IMR-90 (cell line): ENCODE results near the gene LRIT1. TPM values are rescaled to one million over a fixed set of nuclear protein-coding genes. Genes with fewer than 3 reads are reported as not detected.

Experiments used
- ATAC-seq: fragments of 200-7000 bp; cut with Tn5 transposase; 2 replicates; pipeline ENCODE4 v1.9.1; 2020; ENCODE audit warnings: low read depth, mild to moderate bottlenecking, moderate library complexity
- BruUV-seq: library from RNA; stranded (reverse); fragments of 400-500 nt; replicated peaks from 2 replicates; lab custom pipeline; 2021; lab: Mats Ljungman, UMichigan
- CTCF ChIA-PET: fragments of 300-600 bp; formaldehyde crosslinking; extraction: SDS; loops from one replicate; lab custom pipeline; 2021; ENCODE audit warnings: antibody characterized with exemption; lab: Yijun Ruan, JAX
- POLR2A ChIA-PET: fragments of 300-600 bp; sonication (Branson Sonifier 250); formaldehyde crosslinking; loops from one replicate; lab custom pipeline; 2022; ENCODE audit warnings: antibody characterized with exemption; ENCODE audit not compliant: unreplicated experiment; lab: Charles Lee
- DNase-seq: peaks from one replicate; pipeline ENCODE4 v3.0.0; 2013
- H2AFZ ChIP-seq: replicated peaks from 2 replicates; pipeline ENCODE3; 2013; ENCODE audit warnings: low read length, mild to moderate bottlenecking; ENCODE audit not compliant: poor library complexity
- H2AK5ac ChIP-seq: 2 replicates; pipeline ENCODE4 v1.6.1; 2013; ENCODE audit warnings: low read depth, low read length, inconsistent platforms
- H2AK9ac ChIP-seq: replicated peaks from 2 replicates; pipeline ENCODE3; 2013; ENCODE audit warnings: mild to moderate bottlenecking, low read depth, low read length, moderate library complexity; ENCODE audit not compliant: poor library complexity
- H2BK120ac ChIP-seq: 2 replicates; pipeline ENCODE4 v1.6.1; 2013; ENCODE audit warnings: low read depth, low read length, inconsistent platforms
- H2BK15ac ChIP-seq: 3 replicates; pipeline ENCODE4 v1.6.1; 2013; ENCODE audit warnings: low read depth, low read length, inconsistent platforms
- H2BK20ac ChIP-seq: 2 replicates; pipeline ENCODE4 v1.6.1; 2013; ENCODE audit warnings: low read depth, mild to moderate bottlenecking, inconsistent platforms, low read length, moderate library complexity
- H2BK5ac ChIP-seq: 2 replicates; pipeline ENCODE4 v1.6.1; 2013; ENCODE audit warnings: mild to moderate bottlenecking, low read depth, low read length, inconsistent platforms; ENCODE audit not compliant: poor library complexity, severe bottlenecking
- H3K14ac ChIP-seq: replicated peaks from 2 replicates; pipeline ENCODE4 v1.6.1; 2013; ENCODE audit warnings: low read depth, low read length, inconsistent platforms
- H3K18ac ChIP-seq: 2 replicates; pipeline ENCODE4 v1.6.1; 2013; ENCODE audit warnings: low read depth, low read length, control low read depth
- H3K23ac ChIP-seq: 2 replicates; pipeline ENCODE4 v1.6.1; 2013; ENCODE audit warnings: low read depth, low read length, inconsistent platforms
- H3K27ac ChIP-seq: 2 replicates; pipeline ENCODE4 v1.5.1; 2013; ENCODE audit warnings: mild to moderate bottlenecking, control low read depth, low read length; ENCODE audit not compliant: insufficient read depth
- H3K27me3 ChIP-seq: 2 replicates; pipeline ENCODE4 v1.6.1; 2013; ENCODE audit warnings: low read length; ENCODE audit not compliant: control insufficient read depth, insufficient read depth
- H3K36me3 ChIP-seq: 2 replicates; pipeline ENCODE4 v1.6.1; 2013; ENCODE audit warnings: low read length, mixed read lengths; ENCODE audit not compliant: control insufficient read depth, insufficient read depth
- H3K4ac ChIP-seq: 2 replicates; pipeline ENCODE4 v1.6.1; 2013; ENCODE audit warnings: low read depth, low read length, inconsistent platforms
- H3K4me1 ChIP-seq: 2 replicates; pipeline ENCODE4 v1.6.1; 2013; ENCODE audit warnings: low read length, mixed read lengths; ENCODE audit not compliant: control insufficient read depth, insufficient read depth
- H3K4me2 ChIP-seq: 2 replicates; pipeline ENCODE4 v1.6.1; 2013; ENCODE audit warnings: low read depth, mild to moderate bottlenecking, control low read depth, low read length, moderate library complexity
- H3K4me3 ChIP-seq: 2 replicates; pipeline ENCODE4 v1.5.1; 2013; ENCODE audit warnings: low read depth, mild to moderate bottlenecking, control low read depth, low read length, moderate library complexity; ENCODE audit not compliant: insufficient read depth
- H3K56ac ChIP-seq: 2 replicates; pipeline ENCODE4 v1.6.1; 2013; ENCODE audit warnings: low read length, inconsistent platforms; ENCODE audit not compliant: insufficient read depth; ENCODE audit errors: extremely low read depth
- H3K79me1 ChIP-seq, 2 experiments: 2 replicates each; pipeline ENCODE4 v1.6.1; 2013; ENCODE audit warnings: low read length in 2 of 2, inconsistent platforms in 1 of 2, low read depth in 1 of 2
- H3K9ac ChIP-seq: 2 replicates; pipeline ENCODE4 v1.6.1; 2013; ENCODE audit warnings: low read depth, low read length, control low read depth
- H3K9me1 ChIP-seq: 2 replicates; pipeline ENCODE4 v1.6.1; 2013; ENCODE audit warnings: low read length, inconsistent platforms; ENCODE audit not compliant: insufficient read depth
- H3K9me3 ChIP-seq: 2 replicates; pipeline ENCODE4 v1.6.1; 2013; ENCODE audit warnings: low read length; ENCODE audit not compliant: control insufficient read depth, insufficient read depth
- H4K20me1 ChIP-seq: 2 replicates; pipeline ENCODE4 v1.6.1; 2013; ENCODE audit warnings: low read length, inconsistent platforms; ENCODE audit not compliant: insufficient read depth
- H4K5ac ChIP-seq: 2 replicates; pipeline ENCODE4 v1.6.1; 2013; ENCODE audit warnings: mild to moderate bottlenecking, low read depth, low read length, control low read depth
- H4K8ac ChIP-seq, 2 experiments: 2 replicates each; pipeline ENCODE4 v1.6.1; 2013; ENCODE audit warnings: low read depth in 2 of 2, low read length in 2 of 2, control low read depth in 1 of 2, inconsistent platforms in 1 of 2
- H4K91ac ChIP-seq: 2 replicates; pipeline ENCODE4 v1.6.1; 2013; ENCODE audit warnings: low read depth, low read length, inconsistent platforms; ENCODE audit not compliant: insufficient read depth
- BHLHE40 ChIP-seq: fragments of 150-350 bp; IDR thresholded peaks from 2 replicates; pipeline ENCODE4 v1.6.1; 2016; ENCODE audit warnings: mild to moderate bottlenecking, low read depth, low read length
- CEBPB ChIP-seq: IDR thresholded peaks from 2 replicates; pipeline ENCODE4 v1.6.1; 2012; ENCODE audit warnings: low read depth, low read length, improper control_type of control experiment
- CHD1 ChIP-seq: IDR thresholded peaks from 2 replicates; pipeline ENCODE4 v1.6.1; 2012; ENCODE audit warnings: low read depth, low read length, improper control_type of control experiment
- CTCF ChIP-seq: conservative IDR thresholded peaks from 2 replicates; pipeline ENCODE4 v1.5.1; 2012; ENCODE audit warnings: mild to moderate bottlenecking, low read depth, low read length, improper control_type of control experiment
- FOS ChIP-seq: fragments of 150-350 bp; IDR thresholded peaks from 2 replicates; pipeline ENCODE4 v1.6.1; 2016; ENCODE audit warnings: low read depth, low read length
- MAFK ChIP-seq: IDR thresholded peaks from 2 replicates; pipeline ENCODE4 v1.6.1; 2012; ENCODE audit warnings: low read depth, low read length, improper control_type of control experiment
- NFE2L2 ChIP-seq: fragments of 150-350 bp; IDR thresholded peaks from 2 replicates; pipeline ENCODE4 v1.6.1; 2016; ENCODE audit warnings: low read depth, mild to moderate bottlenecking, low read length
- POLR2A ChIP-seq: IDR thresholded peaks from 2 replicates; pipeline ENCODE4 v1.6.1; 2012; ENCODE audit warnings: mild to moderate bottlenecking, low read depth, low read length
- RAD21 ChIP-seq: IDR thresholded peaks from 2 replicates; pipeline ENCODE4 v1.6.1; 2012; ENCODE audit warnings: low read length, improper control_type of control experiment
- RCOR1 ChIP-seq: IDR thresholded peaks from 2 replicates; pipeline ENCODE4 v1.6.1; 2012; ENCODE audit warnings: mild to moderate bottlenecking, low read length, improper control_type of control experiment; ENCODE audit not compliant: insufficient replicate concordance
- SMC3 ChIP-seq: fragments of 150-350 bp; IDR thresholded peaks from 2 replicates; pipeline ENCODE4 v1.6.1; 2016; ENCODE audit warnings: low read depth, mild to moderate bottlenecking, antibody characterized with exemption, low read length, moderate library complexity
- WGBS, 2 experiments: methylation state at CpG; one replicate each; pipeline versions ENCODE4 v1.1.5 to v1.1.7; 2013; ENCODE audit warnings: missing lambda C conversion rate in 2 of 2; ENCODE audit not compliant: insufficient read length in 1 of 2; ENCODE audit errors: extremely low coverage in 2 of 2; 5-methylcytosine and 5-hydroxymethylcytosine counted together
- dilution Hi-C: fragments of 300-500 bp; cut with HindIII; formaldehyde crosslinking; loops from one replicate; pipeline ENCODE4 v1.14.3; 2018; ENCODE audit warnings: low sequenced_read_pairs; ENCODE audit not compliant: unreplicated experiment
- in situ Hi-C: fragments of 300-500 bp; cut with MboI; formaldehyde crosslinking; loops from 3 replicates; pipeline ENCODE4 v1.14.3; 2019; ENCODE audit warnings: low sequenced_read_pairs, inconsistent platforms, mixed read lengths
- intact Hi-C: fragments of 100-400 bp; cut with micrococcal nuclease; formaldehyde crosslinking; loops from 2 replicates; pipeline ENCODE4 v1.10.0; 2022
- polyA plus RNA-seq, 3 experiments: library from polyadenylated mRNA; depleted of rRNA; stranded (reverse); fragments of >200 nt; gene quantifications; 2 replicates each; pipeline ENCODE4 v1.2.3, GENCODE V29; 2012; ENCODE audit warnings: low replicate concordance in 1 of 3
- total RNA-seq: library from RNA; depleted of rRNA; stranded (reverse); fragments of >200 nt; gene quantifications from 2 replicates; pipeline ENCODE4 v1.2.3, GENCODE V29; 2012
- TF ChIP-seq, protein P1 (sequence below): fragments of 150-350 bp; IDR thresholded peaks from 2 replicates; pipeline ENCODE4 v1.6.1; 2017; ENCODE audit warnings: mild to moderate bottlenecking, antibody characterized with exemption, low read length, low read depth

Gene LRIT1
- total and polyA plus RNA-seq, 2 of the 4 experiments (the other 2 are of a cell fraction) = not detected

GRCh38 chr10:84261236-84261915 lies 20.0 kb upstream of the LRIT1 start:
- Histone ChIP-seq H3K79me1 (no peaks in the 10 kb centered on the region), H2BK20ac (no peak overlapping the region), H2AK5ac (no peak overlapping the region), H3K14ac (no peak overlapping the region), H4K8ac (no peak overlapping the region), H4K5ac (no peak overlapping the region), H3K9me3 (no peaks in the 10 kb centered on the region), H3K9me1 (no peaks in the 10 kb centered on the region), H3K18ac (no peak overlapping the region), H2BK120ac (no peak overlapping the region), H3K23ac (no peak overlapping the region), H3K4me2 (no peak overlapping the region), H3K9ac (no peak overlapping the region), H3K56ac (no peak overlapping the region), H3K27ac (no peak overlapping the region), H3K36me3 (no peaks in the 10 kb centered on the region), H2AK9ac (no peak overlapping the region), H2BK15ac (no peak overlapping the region), H4K20me1 (no peaks in the 10 kb centered on the region), H2BK5ac (no peak overlapping the region), H3K4me3 (no peak overlapping the region), H3K4ac (no peak overlapping the region), H2AFZ (no peak overlapping the region), H4K91ac (no peak overlapping the region), H3K27me3 (peaks cover 3% of the 10 kb centered on the region; the same call in 1 of the 2 replicates), H3K4me1 (no peaks in the 10 kb centered on the region)
- dilution Hi-C loops = no loop called here
- ChIA-PET CTCF (no interaction called here), POLR2A (no interaction called here)
- TF ChIP-seq CHD1 (no peak), POLR2A (no peak), BHLHE40 (no peak), MAFK (no peak), RCOR1 (no peak), FOS (no peak), NFE2L2 (no peak), RAD21 (no peak), CEBPB (no peak), CTCF (no peak), SMC3 (no peak)
- TF ChIP-seq, protein P1, sequence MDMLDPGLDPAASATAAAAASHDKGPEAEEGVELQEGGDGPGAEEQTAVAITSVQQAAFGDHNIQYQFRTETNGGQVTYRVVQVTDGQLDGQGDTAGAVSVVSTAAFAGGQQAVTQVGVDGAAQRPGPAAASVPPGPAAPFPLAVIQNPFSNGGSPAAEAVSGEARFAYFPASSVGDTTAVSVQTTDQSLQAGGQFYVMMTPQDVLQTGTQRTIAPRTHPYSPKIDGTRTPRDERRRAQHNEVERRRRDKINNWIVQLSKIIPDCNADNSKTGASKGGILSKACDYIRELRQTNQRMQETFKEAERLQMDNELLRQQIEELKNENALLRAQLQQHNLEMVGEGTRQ = no peak
- ATAC-seq = no peak
- BruUV-seq = no TSS peak
- intact Hi-C loops = no loop called here
- WGBS, 2 experiments = 41% methylated on average over 2 of the region's 7 CpGs; no CpG with 5 or more reads in 1 of the 2 experiments
- in situ Hi-C loops = loop anchor here (10.0 kb wide), 1 partner anchor 103 kb away; no protein-coding TSS in a partner anchor
- DNase-seq = no peak
